Astrocyte of the spinal cord (primary cell): ENCODE data around the gene CRYGN.

Experiments used
- DNase-seq: peaks from one replicate; pipeline ENCODE4 v3.0.0; 2011; ENCODE audit warnings: low read depth, low spot score
- H3K4me3 ChIP-seq: 2 replicates; pipeline ENCODE4 v1.5.1; 2011; ENCODE audit warnings: low read depth, mild to moderate bottlenecking, low read length, moderate library complexity
- CTCF ChIP-seq: IDR thresholded peaks from 2 replicates; pipeline ENCODE4 v1.5.1; 2012; ENCODE audit warnings: low read depth, mild to moderate bottlenecking, low read length, inconsistent platforms
- in situ Hi-C: cut with HindIII; loops from 2 replicates; pipeline ENCODE4 v1.10.0; 2017; ENCODE audit warnings: low sequenced_read_pairs

The CRYGN gene

DNA sequence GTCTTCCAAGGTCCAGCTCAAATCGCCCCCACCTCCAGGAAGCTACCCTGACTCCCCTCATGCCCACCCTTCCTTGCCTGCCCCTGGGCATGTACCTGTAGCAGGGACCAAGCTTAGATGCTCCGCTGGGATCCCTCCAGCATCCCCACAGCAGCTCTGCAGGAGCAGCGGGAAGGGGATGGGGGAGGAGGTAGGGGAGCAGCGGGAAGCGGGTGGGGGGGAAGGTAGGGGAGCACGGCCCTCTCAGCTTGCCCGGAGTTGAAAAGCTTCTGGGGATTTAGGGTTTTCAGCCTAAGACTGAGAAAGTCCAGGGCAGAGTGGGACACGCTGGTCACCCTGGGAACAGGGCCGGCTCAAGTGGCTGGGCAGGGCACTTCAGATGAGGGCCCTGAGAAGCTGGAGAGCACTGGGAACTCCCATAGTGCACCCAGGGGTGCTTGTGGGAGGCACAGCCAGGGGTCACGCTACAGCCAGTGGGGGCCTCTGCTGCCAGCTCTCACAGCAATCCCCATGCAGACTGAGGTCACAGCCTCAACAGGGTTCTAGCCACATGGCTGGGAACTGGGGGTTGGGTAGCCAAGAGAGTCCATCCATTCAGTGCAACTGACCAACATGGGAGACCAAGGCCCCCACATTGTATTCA is 43.5 kb downstream of the CRYGN start:
- in situ Hi-C loops, result no loop called here
- TF ChIP-seq CTCF, result no peak

GRCh38 chr7:151395036-151395367 is 44.9 kb downstream of the CRYGN start:
- H3K4me3 ChIP-seq, result no peak overlapping the region
- no peak for TF ChIP-seq CTCF
- in situ Hi-C loops, result no loop called here
- no peak for DNase-seq

More for the DNA sequence above, 43.5 kb downstream of the CRYGN start:
- no peak overlapping the region for H3K4me3 ChIP-seq
- DNase-seq, result no peak

DNA sequence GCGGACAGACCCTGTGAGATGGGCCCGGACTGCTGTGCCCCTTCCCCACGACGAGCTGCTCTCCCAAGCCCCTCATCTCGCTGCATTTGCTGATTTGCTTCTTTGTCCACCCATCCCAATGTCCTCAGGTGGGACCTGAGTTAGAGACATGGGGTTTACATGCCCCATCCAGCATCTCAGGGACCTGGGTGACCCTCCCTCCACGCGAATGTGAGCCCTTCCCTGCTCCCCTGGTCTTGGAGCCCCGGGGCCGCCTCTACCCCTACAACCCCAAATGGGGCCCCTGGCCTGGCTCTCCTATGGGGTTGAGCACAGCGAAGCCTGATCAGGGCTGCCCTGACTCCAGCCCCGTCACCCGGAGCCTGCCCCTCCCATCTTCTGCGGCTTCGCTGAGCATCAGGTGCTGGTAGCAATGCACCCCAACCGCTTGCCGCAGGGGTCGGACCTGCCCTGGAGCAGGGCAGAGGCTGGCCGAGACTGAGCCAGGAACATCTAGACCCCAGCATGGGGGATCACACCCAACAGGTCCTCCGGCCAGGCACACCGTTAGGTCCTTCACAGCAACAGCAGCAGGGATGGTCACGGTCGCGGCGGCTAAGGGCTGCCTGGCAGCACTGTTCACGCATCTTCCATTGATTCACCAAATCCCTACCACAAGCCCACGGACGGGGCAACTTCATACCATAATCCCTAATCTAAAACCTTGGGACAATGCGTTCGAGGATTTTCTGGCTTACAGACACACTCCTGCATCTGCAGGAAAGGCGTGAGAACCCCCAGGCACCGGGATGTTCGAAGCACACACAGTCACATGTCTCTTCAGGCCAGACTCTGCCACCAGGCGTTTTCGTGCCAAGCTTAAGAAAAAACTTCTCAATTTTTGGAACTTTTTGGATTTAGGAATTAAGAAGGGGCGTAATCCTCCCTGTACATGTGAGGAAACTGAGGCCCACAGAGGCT is 45.6 kb downstream of the CRYGN start:
- no peak overlapping the region for H3K4me3 ChIP-seq
- TF ChIP-seq CTCF, result no peak
- no peak for DNase-seq
- in situ Hi-C loops, result no loop called here

DNA sequence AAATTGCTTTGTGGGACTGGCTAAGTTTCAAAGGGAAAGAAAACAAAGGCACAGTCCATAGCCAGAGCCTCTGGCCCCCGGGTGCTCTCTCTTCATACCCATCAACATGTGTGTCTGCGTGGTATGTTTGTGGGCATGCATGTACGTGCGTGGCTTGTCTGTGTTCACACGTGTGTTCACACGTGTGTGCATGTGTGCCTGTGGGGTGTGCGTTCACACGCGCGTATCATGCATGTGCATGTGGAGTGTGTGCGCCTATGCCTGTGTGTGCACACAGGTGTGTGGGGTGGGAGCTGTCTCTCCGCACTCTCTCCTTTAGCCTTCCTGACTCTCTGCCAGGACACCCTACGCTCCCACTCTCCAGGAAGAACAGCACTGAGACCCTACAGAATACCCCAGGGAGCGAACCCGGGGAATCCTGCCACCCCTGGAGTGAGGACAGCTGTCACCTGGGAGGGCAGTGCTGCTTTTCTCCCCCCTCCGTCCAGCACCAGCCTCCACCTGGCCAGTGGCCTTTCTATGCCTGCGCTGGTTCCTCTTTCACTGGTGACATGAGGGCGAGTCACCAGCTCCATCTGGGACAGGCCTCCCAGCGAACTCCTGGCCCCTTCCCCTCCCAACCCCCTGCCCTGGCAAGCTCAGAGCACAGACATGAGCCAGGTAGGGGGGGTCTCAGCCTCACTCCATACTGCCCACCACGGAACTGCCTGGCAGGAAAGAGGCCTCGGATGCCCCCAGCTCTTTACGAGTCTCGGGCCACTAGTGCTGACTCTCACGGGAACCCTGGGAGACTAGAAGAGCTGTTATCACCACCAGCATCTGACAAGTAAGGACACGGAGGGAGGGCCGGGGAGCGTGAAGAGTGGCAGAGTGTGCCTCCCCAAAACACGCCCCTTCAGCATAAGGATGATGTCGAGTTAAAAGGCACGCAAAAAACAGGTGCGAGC is 46.6 kb downstream of the CRYGN start:
- in situ Hi-C loops, result no loop called here

GRCh38 chr7:151392426-151392825 is 47.5 kb downstream of the CRYGN start:
- DNase-seq, result no peak
- in situ Hi-C loops, result no loop called here
- TF ChIP-seq CTCF, result no peak
- H3K4me3 ChIP-seq, result no peak overlapping the region

More for the DNA sequence above, 46.6 kb downstream of the CRYGN start:
- no peak for TF ChIP-seq CTCF
- DNase-seq, result no peak
- no peak overlapping the region for H3K4me3 ChIP-seq

- in situ Hi-C loops, result no loop called here
- H3K4me3 ChIP-seq, result no peak overlapping the region
- no peak for DNase-seq
- TF ChIP-seq CTCF, result no peak
Observed at GRCh38 chr7:151392002-151392401, 47.9 kb downstream of the CRYGN start.
